HG02870 (cell line): ENCODE measurements around the gene BCAN.
"Not testable (repeated sequence)": the region's sequence is repeated elsewhere in the genome, so short reads cannot be mapped to it uniquely, and the experiment has no call there.

Source experiments
- ATAC-seq: cut with Tn5 transposase; IDR thresholded peaks from one replicate; pipeline ENCODE4 v1.9.1; 2021; ENCODE audit warnings: mild to moderate bottlenecking, moderate library complexity; ENCODE audit not compliant: unreplicated experiment

BCAN gene

DNA sequence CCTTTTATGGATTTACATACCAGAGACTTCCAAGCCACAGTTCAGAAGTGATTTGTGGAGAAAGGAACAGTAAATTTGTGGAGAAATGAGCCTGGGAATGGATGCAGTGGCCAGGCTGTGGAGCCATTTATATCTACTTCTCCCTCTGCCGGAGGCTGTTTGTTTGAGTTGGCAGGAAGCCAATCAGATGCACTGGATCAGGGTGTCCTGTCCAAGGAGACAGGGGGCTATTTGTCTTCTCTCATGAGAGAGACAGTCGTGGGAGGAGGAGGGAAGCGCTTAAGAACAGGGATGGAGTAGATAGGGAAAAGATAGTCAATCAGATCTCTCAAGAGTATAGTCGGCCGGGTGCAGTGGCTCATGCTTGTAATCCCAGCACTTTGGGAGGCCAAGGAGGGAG is 25.5 kb upstream of the BCAN start:
- no peak for ATAC-seq

- no peak for ATAC-seq
Observed at GRCh38 chr1:156618853-156619581, 22.9 kb upstream of the BCAN start, which contains the start of gene HAPLN2. Gene HAPLN2, plus strand, starts transcription at chr1:156619415. Its CDS starts 4,076 bp downstream, at chr1:156623491.

- no peak for ATAC-seq
Observed at GRCh38 chr1:156619582-156619955, 22.3 kb upstream of the BCAN start.

DNA sequence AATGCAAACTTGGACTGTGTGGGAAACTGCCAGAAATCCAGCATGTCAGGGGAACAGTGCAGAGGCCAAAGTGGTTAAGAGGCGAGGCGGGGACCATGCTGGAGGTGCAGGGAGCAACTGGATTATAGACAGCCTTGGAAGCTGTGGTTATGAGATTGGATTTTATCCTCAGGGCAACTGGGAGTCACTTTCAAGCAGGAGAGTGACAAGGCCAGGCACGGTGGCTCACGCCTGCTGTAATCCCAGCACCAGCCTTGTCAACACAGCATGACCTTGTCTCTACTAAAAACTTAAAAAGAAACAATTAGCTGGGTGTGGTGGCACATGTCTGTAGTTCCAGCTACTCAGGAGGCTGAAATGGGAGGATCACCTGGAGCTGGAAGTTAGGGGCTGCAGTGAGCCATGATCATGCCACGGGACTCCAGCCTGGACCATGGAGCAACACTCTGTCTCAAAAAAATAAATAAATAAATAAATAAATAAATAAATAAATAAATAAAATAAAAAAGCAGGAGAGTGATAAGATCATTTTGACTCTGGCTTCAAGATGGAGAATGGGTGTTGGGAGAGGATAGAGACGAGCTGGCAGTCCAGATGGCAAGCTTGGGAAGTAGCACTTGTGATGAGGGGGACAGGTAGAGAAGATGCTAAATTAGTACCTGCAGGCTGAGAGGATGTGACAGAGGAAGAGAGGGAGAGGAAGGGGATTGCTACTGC is 19.2 kb upstream of the BCAN start:
- ATAC-seq, result no peak

- ATAC-seq, result no peak
Observed at GRCh38 chr1:156623946-156624813, 17.7 kb upstream of the BCAN start.

DNA sequence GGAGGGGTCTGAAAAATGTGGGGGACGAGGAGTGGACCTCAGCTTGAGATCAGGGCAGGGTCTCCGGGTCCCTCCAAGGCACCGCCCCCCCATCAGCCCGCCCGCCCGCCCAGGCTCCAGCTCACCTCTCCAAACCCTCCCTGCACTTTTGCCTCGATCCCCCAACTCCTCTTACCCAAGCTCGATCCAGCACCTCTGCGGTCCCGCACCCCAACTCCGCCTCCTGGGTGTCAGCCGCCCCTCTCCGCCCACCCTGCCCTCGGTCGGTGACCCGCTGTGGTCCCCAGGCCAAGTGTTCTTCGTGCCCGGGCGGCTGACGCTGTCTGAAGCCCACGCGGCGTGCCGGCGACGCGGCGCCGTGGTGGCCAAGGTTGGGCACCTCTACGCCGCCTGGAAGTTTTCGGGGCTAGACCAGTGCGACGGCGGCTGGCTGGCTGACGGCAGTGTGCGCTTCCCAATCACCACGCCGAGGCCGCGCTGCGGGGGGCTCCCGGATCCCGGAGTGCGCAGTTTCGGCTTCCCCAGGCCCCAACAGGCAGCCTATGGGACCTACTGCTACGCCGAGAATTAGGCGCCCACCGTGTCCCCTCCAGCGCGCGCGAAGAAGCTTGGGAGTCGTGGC is 17.0 kb upstream of the BCAN start:
- ATAC-seq, result no peak

DNA sequence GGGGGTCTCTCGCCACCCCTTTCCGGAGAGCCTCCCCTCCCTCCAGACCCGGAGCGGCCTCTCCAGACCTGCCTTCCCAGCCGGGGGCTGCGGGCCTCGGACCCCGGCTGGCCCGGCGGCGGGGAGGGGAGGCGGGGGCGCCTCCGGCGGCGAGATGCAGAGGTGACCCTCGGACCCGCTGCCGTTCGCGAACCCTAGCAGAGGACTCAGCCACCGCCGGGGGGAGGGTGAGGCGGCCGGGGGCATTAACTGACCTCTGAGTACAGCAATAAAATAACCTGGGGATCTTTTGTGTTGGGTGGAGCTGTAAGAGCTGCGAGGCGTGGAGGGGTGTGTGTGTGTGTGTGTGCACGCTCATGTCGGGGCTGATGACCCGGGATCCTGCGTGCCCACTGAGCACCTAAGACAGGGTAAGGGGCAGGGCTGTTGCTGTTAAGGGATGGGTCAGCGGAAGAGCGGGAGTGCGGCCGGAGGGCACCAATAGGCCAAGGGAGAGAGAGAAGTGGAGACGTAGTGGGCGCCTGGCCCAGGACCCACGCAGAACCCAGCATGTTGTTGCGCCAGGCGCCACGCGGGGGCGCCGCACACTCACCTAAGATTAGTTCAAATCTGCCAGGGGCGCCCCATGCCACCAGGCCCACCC is 16.4 kb upstream of the BCAN start:
- ATAC-seq, result no peak

GRCh38 chr1:156626079-156626438 is 15.9 kb upstream of the BCAN start:
- ATAC-seq, result no peak

- no peak for ATAC-seq
Observed at GRCh38 chr1:156627313-156627880, 14.5 kb upstream of the BCAN start.

DNA sequence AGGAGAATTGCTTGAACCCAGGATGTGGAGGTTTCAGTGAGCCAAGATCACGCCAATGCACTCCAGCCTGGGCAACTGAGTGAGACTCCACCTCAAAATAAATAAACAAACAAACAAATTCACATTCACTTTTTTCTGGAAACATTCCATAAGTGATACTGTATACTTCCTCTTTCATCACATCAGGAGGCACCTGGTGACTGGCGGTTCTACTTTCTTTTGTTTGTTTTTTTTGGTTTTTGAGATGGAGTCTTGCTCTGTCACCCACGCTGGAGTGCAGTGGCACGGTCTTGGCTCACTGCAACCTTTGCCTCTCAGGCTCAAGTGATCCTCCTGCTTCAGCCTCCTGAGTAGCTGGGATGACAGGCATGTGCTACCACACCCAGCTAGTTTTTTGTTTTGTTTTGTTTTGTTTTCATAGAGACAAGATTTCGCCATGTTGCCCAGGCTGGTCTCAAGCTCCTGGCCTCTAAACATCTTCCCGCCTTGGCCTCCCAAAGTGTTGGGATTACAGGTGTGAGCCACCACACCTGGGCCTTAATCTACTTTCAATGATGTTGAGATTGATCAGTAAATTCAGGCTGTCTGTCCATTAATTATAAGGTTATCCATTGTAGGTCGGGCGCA is 12.0 kb upstream of the BCAN start:
- no peak for ATAC-seq

DNA sequence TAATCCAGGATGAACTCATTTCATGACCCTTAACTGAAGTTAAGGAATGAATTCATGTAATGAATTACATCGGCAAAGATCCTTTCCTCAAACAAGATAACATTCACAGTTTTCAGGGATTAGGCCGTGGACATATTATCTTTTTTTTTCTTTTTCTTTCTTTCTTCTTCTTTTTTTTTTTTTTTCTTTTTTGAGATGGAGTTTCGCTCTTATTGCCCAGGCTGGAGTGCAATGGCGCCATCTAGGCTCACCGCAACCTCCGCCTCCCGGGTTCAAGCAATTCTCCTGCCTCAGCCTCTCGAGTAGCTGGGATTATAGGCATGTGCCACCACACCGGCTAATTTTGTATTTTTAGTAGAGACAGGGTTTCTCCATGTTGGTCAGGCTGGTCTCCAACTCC is 10.8 kb upstream of the BCAN start:
- ATAC-seq, result not testable (repeated sequence)

DNA sequence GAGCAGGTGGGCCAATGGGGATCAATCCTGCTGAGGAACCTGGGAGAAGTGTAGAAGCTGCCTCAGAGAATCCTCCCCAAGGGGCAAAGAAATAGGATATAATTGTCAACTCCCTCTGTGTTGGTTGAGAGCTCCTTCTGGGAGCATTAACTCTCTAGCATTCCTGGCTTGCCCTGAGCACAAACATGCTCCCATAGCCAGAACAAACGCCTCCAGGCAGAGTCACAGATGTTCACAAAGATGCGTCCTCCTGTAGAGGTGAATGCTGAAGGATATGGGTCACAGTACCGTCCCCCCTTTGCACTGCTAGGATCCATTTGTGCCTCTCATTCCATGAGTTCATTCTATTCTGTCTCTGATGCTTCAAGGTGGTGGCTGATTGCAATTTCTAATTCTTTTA is 9.6 kb upstream of the BCAN start:
- ATAC-seq, result no peak

DNA sequence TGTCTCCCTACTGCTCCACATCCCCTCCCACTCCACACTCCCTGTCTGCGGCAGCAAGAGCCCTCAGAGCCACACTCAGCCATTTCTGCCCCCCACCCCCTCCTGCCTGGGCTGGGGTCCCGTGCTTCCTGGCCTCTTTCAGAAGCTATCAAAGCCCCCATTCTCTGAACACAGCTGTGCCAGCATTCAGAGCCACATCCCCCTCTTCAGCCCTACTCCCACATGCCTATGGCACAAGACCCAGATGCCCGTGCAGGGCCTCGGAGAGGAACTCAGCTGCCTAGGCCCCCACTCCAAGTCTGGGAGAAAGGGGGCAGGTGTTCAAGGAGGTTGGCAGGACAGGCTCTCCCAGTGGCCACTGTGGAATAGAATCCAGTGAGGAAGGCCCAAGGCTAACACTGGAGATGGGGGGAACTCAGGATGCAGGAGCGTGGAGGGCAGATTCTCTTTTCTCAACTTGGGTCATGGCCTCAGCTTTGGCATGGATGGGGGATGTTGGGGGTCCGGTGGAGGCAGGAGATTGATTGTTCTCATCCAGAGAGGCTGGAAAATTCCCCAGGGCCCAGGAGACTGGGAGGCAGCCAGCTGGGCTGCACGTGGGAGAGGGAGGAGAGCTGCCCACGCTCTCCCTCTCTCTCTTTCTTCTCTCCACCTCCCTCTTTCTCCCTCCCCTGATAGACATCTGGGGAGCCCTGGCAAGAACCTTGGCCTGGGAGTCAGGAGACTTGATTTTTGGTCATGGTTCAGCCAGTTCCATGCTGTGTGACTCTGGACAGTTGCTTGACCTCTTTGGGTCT is 3.5 kb upstream of the BCAN start:
- ATAC-seq, result no peak

DNA sequence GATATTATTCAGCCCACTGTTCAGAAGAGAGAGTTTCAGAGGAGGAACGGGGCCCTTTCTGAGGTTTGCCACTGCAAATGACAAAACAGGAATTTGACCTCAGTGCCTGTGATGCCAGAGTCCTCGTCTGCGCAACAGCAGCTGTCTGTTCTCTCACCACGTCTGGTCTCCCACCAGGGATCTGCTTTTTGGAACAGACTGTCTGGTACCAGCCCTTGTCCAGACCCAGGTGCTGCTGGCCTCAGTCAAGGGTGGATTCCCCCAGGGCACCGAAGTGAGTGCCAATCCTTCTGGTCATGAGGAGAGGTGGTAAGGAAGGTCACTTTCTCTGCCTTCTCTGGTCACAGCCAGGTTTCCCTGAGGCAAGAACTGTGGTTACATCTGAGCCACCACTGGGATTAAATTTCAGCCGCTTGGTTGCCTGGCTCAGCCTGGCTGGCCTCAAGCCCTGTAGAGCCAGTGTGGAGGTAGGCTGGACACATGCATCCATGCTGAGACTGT is 2.3 kb upstream of the BCAN start:
- ATAC-seq, result no peak

- no peak for ATAC-seq
Observed at GRCh38 chr1:156640842-156641706, 843 bp upstream of the BCAN start.

DNA sequence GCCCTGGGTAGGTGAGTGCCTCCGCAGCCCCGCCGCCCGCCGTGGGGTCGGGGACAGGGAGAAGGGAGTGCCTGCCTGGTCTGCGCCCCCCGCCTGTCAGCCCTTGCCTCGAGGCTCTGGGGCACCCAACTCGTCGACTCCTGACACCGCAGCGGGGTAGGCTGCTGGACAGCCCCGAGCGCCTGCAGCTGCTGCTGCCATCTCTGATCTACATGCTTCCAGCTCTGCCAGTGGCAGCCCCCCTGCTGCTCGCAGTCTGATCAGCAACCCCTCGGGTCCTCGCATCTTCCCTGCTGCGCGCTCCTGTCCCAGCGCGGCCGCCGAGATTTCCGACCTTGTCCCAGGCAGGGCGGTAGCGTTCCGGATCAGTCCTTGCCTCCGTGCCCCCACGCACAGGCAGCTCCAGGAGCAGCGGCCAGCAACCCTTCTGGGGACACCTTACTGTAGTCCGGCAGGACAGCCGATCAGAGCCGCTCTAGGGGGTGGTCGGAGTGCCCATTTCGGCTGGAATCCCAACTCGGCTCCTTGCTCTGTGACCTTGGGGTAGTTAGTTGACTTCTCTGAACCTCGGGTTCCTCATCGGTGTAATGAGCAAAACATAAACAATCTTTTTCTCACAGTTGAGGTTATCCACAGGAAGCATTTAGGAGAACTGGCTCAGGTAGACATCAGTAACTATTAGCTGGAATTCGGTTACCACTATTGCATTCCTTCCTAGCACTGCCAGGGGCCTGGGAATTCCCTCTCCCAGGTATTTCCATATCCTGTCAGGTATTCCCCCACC is 540 bp downstream of the BCAN start:
- no peak for ATAC-seq
